GM12874 (cell line): ENCODE data around the gene SPEF2.

Experiments
- CTCF ChIP-seq: IDR thresholded peaks from 2 replicates; pipeline ENCODE4 v1.5.1; 2011; ENCODE audit warnings: low read depth, mild to moderate bottlenecking, control low read depth, low read length, moderate library complexity; ENCODE audit not compliant: insufficient read depth

SPEF2 gene

GRCh38 chr5:35804841-35805240, 187.2 kb downstream of the SPEF2 start:
- TF ChIP-seq CTCF: no peak

GRCh38 chr5:35810601-35811000, 192.9 kb downstream of the SPEF2 start:
- TF ChIP-seq CTCF: no peak

- TF ChIP-seq CTCF: no peak
Observed at GRCh38 chr5:35811108-35811741, 193.6 kb downstream of the SPEF2 start.

- TF ChIP-seq CTCF: no peak
Observed at GRCh38 chr5:35813521-35813920, 195.9 kb downstream of the SPEF2 start.

- TF ChIP-seq CTCF: peak; percentile 69
Observed at GRCh38 chr5:35815089-35815936, 197.7 kb downstream of the SPEF2 start.

- no peak for TF ChIP-seq CTCF
Observed at GRCh38 chr5:35816881-35817521, 199.3 kb downstream of the SPEF2 start.

- TF ChIP-seq CTCF: no peak
Observed at GRCh38 chr5:35819026-35819425, 201.4 kb downstream of the SPEF2 start.
